NT2/D1 (cell line): Measurements from ENCODE around the gene CAB39.

Experiments
- DNase-seq: peaks from one replicate; pipeline ENCODE4 v3.0.0-alpha.2; 2011; ENCODE audit warnings: low read depth, low spot score
- H3K27me3 ChIP-seq: 2 replicates; pipeline ENCODE4 v1.6.0; 2011; ENCODE audit warnings: mild to moderate bottlenecking; ENCODE audit not compliant: insufficient read length, insufficient read depth
- H3K36me3 ChIP-seq: 2 replicates; pipeline ENCODE4 v1.6.1; 2011; ENCODE audit warnings: mild to moderate bottlenecking, low read length, mixed read lengths; ENCODE audit not compliant: insufficient read depth, insufficient read length
- H3K4me1 ChIP-seq: 2 replicates; pipeline ENCODE4 v1.5.1; 2011; ENCODE audit not compliant: insufficient read depth, insufficient read length
- H3K4me3 ChIP-seq: 2 replicates; pipeline ENCODE4 v1.5.1; 2011; ENCODE audit warnings: low read depth; ENCODE audit not compliant: insufficient read length
- H3K9ac ChIP-seq: 2 replicates; pipeline ENCODE4 v1.6.0; 2011; ENCODE audit warnings: low read depth; ENCODE audit not compliant: insufficient read length
- H3K9me3 ChIP-seq: 2 replicates; pipeline ENCODE4 v1.5.1; 2011; ENCODE audit warnings: mild to moderate bottlenecking, low read length; ENCODE audit not compliant: insufficient read depth
- SUZ12 ChIP-seq: IDR thresholded peaks from 2 replicates; pipeline ENCODE4 v1.6.1; 2011; ENCODE audit not compliant: insufficient read length, insufficient read depth; ENCODE audit errors: extremely low read depth
- YY1 ChIP-seq: IDR thresholded peaks from 2 replicates; pipeline ENCODE4 v1.6.1; 2011; ENCODE audit not compliant: insufficient read length, insufficient read depth
- ZNF274 ChIP-seq: IDR thresholded peaks from 2 replicates; pipeline ENCODE4 v1.6.1; 2011; ENCODE audit warnings: mild to moderate bottlenecking, low read depth, low read length

The CAB39 gene

GRCh38 chr2:230668939-230669303 is 43.7 kb upstream of the CAB39 start:
- no peaks in the 10 kb centered on the region for H3K9me3 ChIP-seq
- H3K4me1 ChIP-seq: peaks cover 25% of the 10 kb centered on the region
- TF ChIP-seq YY1 (no peak), SUZ12 (no peak), ZNF274 (no peak)
- H3K9ac ChIP-seq: no peak overlapping the region
- no peak for DNase-seq
- no peaks in the 10 kb centered on the region for H3K36me3 ChIP-seq
- H3K27me3 ChIP-seq: no peaks in the 10 kb centered on the region
- no peak overlapping the region for H3K4me3 ChIP-seq

GRCh38 chr2:230669386-230669950 is 43.2 kb upstream of the CAB39 start:
- Histone ChIP-seq H3K27me3 (no peaks in the 10 kb centered on the region), H3K9me3 (no peaks in the 10 kb centered on the region), H3K4me3 (no peak overlapping the region), H3K9ac (no peak overlapping the region), H3K36me3 (no peaks in the 10 kb centered on the region), H3K4me1 (peaks cover 25% of the 10 kb centered on the region)
- no peak for DNase-seq
- TF ChIP-seq YY1 (no peak), SUZ12 (no peak), ZNF274 (no peak)

GRCh38 chr2:230671117-230671516 is 41.5 kb upstream of the CAB39 start:
- no peak overlapping the region for H3K9ac ChIP-seq
- no peaks in the 10 kb centered on the region for H3K9me3 ChIP-seq
- no peaks in the 10 kb centered on the region for H3K36me3 ChIP-seq
- no peaks in the 10 kb centered on the region for H3K27me3 ChIP-seq
- H3K4me1 ChIP-seq: peaks cover 19% of the 10 kb centered on the region
- H3K4me3 ChIP-seq: no peak overlapping the region
- DNase-seq: no peak
- no peak for TF ChIP-seq YY1
- TF ChIP-seq ZNF274: no peak
- TF ChIP-seq SUZ12: no peak

GRCh38 chr2:230672836-230673235 is 39.8 kb upstream of the CAB39 start:
- no peak for TF ChIP-seq SUZ12
- TF ChIP-seq ZNF274: no peak
- TF ChIP-seq YY1: no peak

GRCh38 chr2:230674401-230674800 is 38.2 kb upstream of the CAB39 start:
- H3K36me3 ChIP-seq: no peaks in the 10 kb centered on the region
- H3K9me3 ChIP-seq: peaks cover 8% of the 10 kb centered on the region; the same call in 1 of the 2 replicates
- no peak overlapping the region for H3K4me3 ChIP-seq
- no peak overlapping the region for H3K9ac ChIP-seq
- peaks cover 2% of the 10 kb centered on the region for H3K4me1 ChIP-seq
- no peak for TF ChIP-seq ZNF274
- no peak for TF ChIP-seq YY1
- TF ChIP-seq SUZ12: no peak
- no peaks in the 10 kb centered on the region for H3K27me3 ChIP-seq
- no peak for DNase-seq

More at GRCh38 chr2:230672836-230673235, 39.8 kb upstream of the CAB39 start:
- Histone ChIP-seq H3K4me1 (peaks cover 17% of the 10 kb centered on the region), H3K9ac (no peak overlapping the region), H3K36me3 (no peaks in the 10 kb centered on the region), H3K9me3 (no peaks in the 10 kb centered on the region), H3K4me3 (no peak overlapping the region), H3K27me3 (no peaks in the 10 kb centered on the region)
- no peak for DNase-seq

DNA sequence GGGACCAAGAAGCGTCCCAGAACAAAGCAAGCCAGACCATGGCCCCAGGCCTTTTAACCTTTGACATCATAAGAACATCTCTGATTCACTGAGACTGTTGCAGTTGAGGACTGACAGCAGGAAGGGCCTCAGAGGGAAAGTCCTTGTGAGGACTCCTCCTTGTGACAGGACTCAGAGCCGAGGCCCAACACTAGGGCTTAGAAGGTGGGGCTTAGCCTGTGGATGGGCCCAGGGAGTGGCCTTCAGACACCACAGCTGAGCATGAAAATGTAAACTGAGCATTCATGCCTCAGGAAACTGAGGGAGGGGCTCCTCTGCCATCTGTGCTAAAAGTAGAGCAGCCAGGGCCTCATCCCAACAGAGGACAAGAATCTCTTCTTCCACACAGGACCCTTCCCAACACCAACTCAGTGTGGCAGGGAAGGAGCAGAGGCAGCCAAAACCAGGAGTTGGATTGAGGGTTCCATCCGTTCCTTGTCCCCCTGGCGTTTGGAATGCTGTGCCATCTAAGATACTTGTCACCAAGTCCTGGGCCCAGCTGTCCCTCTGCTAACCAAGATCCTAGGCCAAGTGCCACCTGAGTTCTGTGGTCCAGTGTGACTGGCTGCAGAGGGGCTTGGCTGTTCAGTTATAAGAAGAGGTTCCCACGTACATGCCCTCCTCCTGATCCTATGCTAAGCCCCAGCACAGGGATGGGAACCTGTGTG is 37.5 kb upstream of the CAB39 start:
- Histone ChIP-seq H3K36me3 (no peaks in the 10 kb centered on the region), H3K4me3 (no peak overlapping the region), H3K27me3 (no peaks in the 10 kb centered on the region), H3K9me3 (peaks cover 8% of the 10 kb centered on the region; the same call in 1 of the 2 replicates), H3K4me1 (no peaks in the 10 kb centered on the region), H3K9ac (no peak overlapping the region)
- no peak for DNase-seq
- TF ChIP-seq ZNF274 (no peak), YY1 (no peak), SUZ12 (no peak)

GRCh38 chr2:230676546-230676945 is 36.1 kb upstream of the CAB39 start:
- no peak overlapping the region for H3K4me3 ChIP-seq
- H3K4me1 ChIP-seq: no peaks in the 10 kb centered on the region
- H3K9ac ChIP-seq: no peak overlapping the region
- H3K9me3 ChIP-seq: peaks cover 8% of the 10 kb centered on the region; the same call in 1 of the 2 replicates
- no peaks in the 10 kb centered on the region for H3K27me3 ChIP-seq
- H3K36me3 ChIP-seq: no peaks in the 10 kb centered on the region
- no peak for DNase-seq
- TF ChIP-seq SUZ12 (no peak), ZNF274 (no peak), YY1 (no peak)
